Endodermal cell (in vitro differentiated cells): ENCODE measurements around the gene PDCD2. TPM values are rescaled to one million over a fixed set of nuclear protein-coding genes. Genes with fewer than 3 reads are reported as not detected.
"Not testable (repeated sequence)": the region's sequence is repeated elsewhere in the genome, so short reads cannot be mapped to it uniquely, and the experiment has no call there.

ENCODE experiments used
- DNase-seq: peaks from one replicate; pipeline ENCODE4 v3.0.0-alpha.2; 2017
- H3K27ac ChIP-seq: 2 replicates; pipeline ENCODE4 v1.5.1; 2013; ENCODE audit warnings: mild to moderate bottlenecking, low read depth, low read length, moderate library complexity
- H3K27me3 ChIP-seq: 2 replicates; pipeline ENCODE4 v1.6.1; 2013; ENCODE audit warnings: mild to moderate bottlenecking, low read length, moderate library complexity; ENCODE audit not compliant: insufficient read depth, control insufficient read depth, poor library complexity, severe bottlenecking
- H3K36me3 ChIP-seq: 2 replicates; pipeline ENCODE4 v1.7.0; 2013; ENCODE audit warnings: mild to moderate bottlenecking, low read length, moderate library complexity; ENCODE audit not compliant: control insufficient read depth, insufficient read depth
- H3K4me1 ChIP-seq: one replicate; pipeline ENCODE4 v1.7.0; 2013; ENCODE audit warnings: low read length; ENCODE audit not compliant: control insufficient read depth, insufficient read depth
- H3K4me3 ChIP-seq: 2 replicates; pipeline ENCODE4 v1.5.1; 2013; ENCODE audit warnings: mild to moderate bottlenecking, low read length, moderate library complexity
- H3K9ac ChIP-seq: 2 replicates; pipeline ENCODE4 v1.6.1; 2013; ENCODE audit warnings: mild to moderate bottlenecking, low read length, moderate library complexity; ENCODE audit not compliant: poor library complexity, severe bottlenecking; ENCODE audit errors: extremely low read depth
- H3K9me3 ChIP-seq: 2 replicates; pipeline ENCODE4 v1.6.1; 2013; ENCODE audit warnings: mild to moderate bottlenecking, low read length, moderate library complexity; ENCODE audit not compliant: control insufficient read depth
- H3K27ac Mint-ChIP-seq: 2 replicates; pipeline ENCODE4 v1.8.0; 2020; ENCODE audit warnings: mixed read lengths
- H3K27me3 Mint-ChIP-seq: 2 replicates; pipeline ENCODE4 v1.8.0; 2021; ENCODE audit warnings: mild to moderate bottlenecking, mixed read lengths; ENCODE audit not compliant: insufficient read depth
- H3K36me3 Mint-ChIP-seq: 2 replicates; pipeline ENCODE4 v1.8.0; 2020; ENCODE audit warnings: low read depth, mixed read lengths
- H3K4me1 Mint-ChIP-seq: 2 replicates; pipeline ENCODE4 v1.8.0; 2020; ENCODE audit warnings: mixed read lengths
- H3K4me3 Mint-ChIP-seq: 2 replicates; pipeline ENCODE4 v1.8.0; 2020; ENCODE audit warnings: mild to moderate bottlenecking, moderate library complexity, mixed read lengths
- H3K9me3 Mint-ChIP-seq: 2 replicates; pipeline ENCODE4 v1.8.0; 2020; ENCODE audit warnings: mild to moderate bottlenecking, mixed read lengths
- CTCF ChIP-seq: fragments of 200-600 bp; sonication (generic); conservative IDR thresholded peaks from 2 replicates; pipeline ENCODE4 v1.5.0; 2021; ENCODE audit warnings: antibody characterized with exemption, mild to moderate bottlenecking
- WGBS, 2 experiments: methylation state at CpG; one replicate each; pipeline versions ENCODE4 v1.1.5 to v1.1.7; 2013; ENCODE audit warnings: missing lambda C conversion rate in 2 of 2, mixed read lengths in 1 of 2; ENCODE audit not compliant: insufficient coverage in 1 of 2, insufficient read length in 1 of 2; 5-methylcytosine and 5-hydroxymethylcytosine counted together
- total RNA-seq, 2 donors: library from RNA; stranded (reverse); fragmentation: NEBNext Ultra II Directional in 1 of 2; extraction: Animal tissue kit (Norgen Biotek cat#: 25700) in 1 of 2; gene quantifications; 2 replicates in 1 of 2; 3 replicates in 1 of 2; pipeline ENCODE4 v1.2.1, GENCODE V29; 2021

The PDCD2 gene
- total RNA-seq, 2 donors from 2014 or later, result 72.2 to 72.7 TPM

GRCh38 chr6:170529839-170530469, 54.5 kb downstream of the PDCD2 start:
- H3K27ac Mint-ChIP-seq, result no peak overlapping the region
- WGBS, 2 experiments, result 30 to 47% methylated on average over 2 to 5 of the region's 5 CpGs
- H3K36me3 Mint-ChIP-seq, result peaks cover 11% of the 10 kb centered on the region
- H3K27me3 ChIP-seq, result no peaks in the 10 kb centered on the region
- H3K27ac ChIP-seq, result no peak overlapping the region
- H3K27me3 Mint-ChIP-seq, result no peaks in the 10 kb centered on the region
- no peaks in the 10 kb centered on the region for H3K4me1 ChIP-seq
- no peak overlapping the region for H3K9ac ChIP-seq
- peak; percentile 91 for DNase-seq
- H3K36me3 ChIP-seq, result peaks cover 24% of the 10 kb centered on the region
- H3K9me3 ChIP-seq, result no peaks in the 10 kb centered on the region
- peaks cover 3% of the 10 kb centered on the region for H3K4me1 Mint-ChIP-seq
- H3K4me3 ChIP-seq, result no peak overlapping the region
- H3K4me3 Mint-ChIP-seq, result no peak overlapping the region
- peak; percentile 97 for TF ChIP-seq CTCF
- H3K9me3 Mint-ChIP-seq, result no peaks in the 10 kb centered on the region

- not testable (repeated sequence) for H3K27me3 Mint-ChIP-seq, H3K27ac Mint-ChIP-seq, H3K4me3 ChIP-seq, DNase-seq, H3K4me1 Mint-ChIP-seq, H3K9ac ChIP-seq, H3K9me3 Mint-ChIP-seq, H3K27ac ChIP-seq, H3K4me1 ChIP-seq, H3K27me3 ChIP-seq, H3K36me3 ChIP-seq, H3K36me3 Mint-ChIP-seq, H3K4me3 Mint-ChIP-seq, H3K9me3 ChIP-seq
- 86 to 99% methylated on average over 1 to 5 of the region's 5 CpGs for WGBS, 2 experiments
Measured at GRCh38 chr6:170527995-170528394, 56.4 kb downstream of the PDCD2 start.

GRCh38 chr6:170525795-170526194, 58.6 kb downstream of the PDCD2 start:
- no peak overlapping the region for H3K27ac Mint-ChIP-seq
- H3K27me3 Mint-ChIP-seq, result no peaks in the 10 kb centered on the region
- H3K36me3 Mint-ChIP-seq, result peaks cover 4% of the 10 kb centered on the region
- no peaks in the 10 kb centered on the region for H3K4me1 ChIP-seq
- H3K27ac ChIP-seq, result no peak overlapping the region
- WGBS, 2 experiments, result 92 to 100% methylated on average over 3 to 6 of the region's 7 CpGs
- H3K9me3 Mint-ChIP-seq, result peaks cover 2% of the 10 kb centered on the region
- no peaks in the 10 kb centered on the region for H3K9me3 ChIP-seq
- no peaks in the 10 kb centered on the region for H3K4me1 Mint-ChIP-seq
- no peaks in the 10 kb centered on the region for H3K27me3 ChIP-seq
- no peak overlapping the region for H3K4me3 ChIP-seq
- H3K9ac ChIP-seq, result no peak overlapping the region
- no peak overlapping the region for H3K4me3 Mint-ChIP-seq
- DNase-seq, result no peak
- no peak for TF ChIP-seq CTCF
- H3K36me3 ChIP-seq, result no peaks in the 10 kb centered on the region

Other genes with a start within 250 kb of the PDCD2 start
- gene PSMB1, start 31.3 kb downstream of the PDCD2 start, total RNA-seq, result 100 to 1,000 TPM; 239 to 243 TPM
- gene TBP, start 30.3 kb downstream of the PDCD2 start, total RNA-seq, result 10 to 100 TPM; 21.6 to 28.0 TPM